DND-41 (cell line): ENCODE data around the gene NFKB2.

ENCODE experiments used
- CTCF ChIP-seq: IDR thresholded peaks from 2 replicates; pipeline ENCODE4 v1.5.1; 2012; ENCODE audit warnings: borderline replicate concordance, low read length, moderate library complexity, mild to moderate bottlenecking; ENCODE audit not compliant: poor library complexity, severe bottlenecking; ENCODE audit errors: extremely low read depth
- EZH2 ChIP-seq: IDR thresholded peaks from 3 replicates; pipeline ENCODE4 v1.6.1; 2012; ENCODE audit warnings: borderline replicate concordance, low read depth, mild to moderate bottlenecking, moderate library complexity, low read length, inconsistent platforms; ENCODE audit not compliant: severe bottlenecking

DNA sequence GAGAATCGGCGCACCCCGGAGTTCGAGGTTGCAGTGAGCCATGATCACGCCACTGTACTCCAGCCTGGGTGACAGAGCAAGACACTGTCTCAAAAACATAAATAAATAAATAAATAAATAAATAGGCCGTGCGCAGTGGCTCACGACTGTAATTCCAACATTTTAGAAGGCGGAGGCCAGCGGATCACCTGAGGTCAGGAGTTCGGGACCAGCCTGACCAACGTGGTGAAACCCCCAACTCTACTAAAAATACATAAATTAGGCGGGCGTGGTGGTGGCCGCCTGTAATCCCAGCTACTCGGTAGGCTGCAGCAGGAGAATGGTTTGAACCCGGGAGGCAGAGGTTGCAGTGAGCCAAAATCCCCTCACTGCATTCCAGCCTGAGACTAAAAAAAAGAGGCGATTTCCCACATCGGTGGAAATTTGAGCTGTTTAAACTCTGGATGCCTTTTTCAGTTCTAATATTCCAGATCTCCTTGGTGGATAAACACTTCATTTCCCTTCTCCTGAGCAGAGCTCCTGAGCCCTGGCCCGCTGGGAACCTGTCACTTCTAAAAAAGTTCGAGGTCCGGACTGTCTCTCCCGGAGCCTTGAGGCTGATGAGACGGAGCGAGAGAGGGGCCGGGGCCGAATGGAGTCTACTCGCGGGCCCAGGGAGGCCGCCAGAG lies 2.0 kb upstream of the NFKB2 start:
- TF ChIP-seq EZH2 (no peak), CTCF (peak; percentile 85)
